Islet precursor cell (in vitro differentiated cells): ENCODE results near the gene SMOC2.

Experiments
- DNase-seq: peaks from one replicate; pipeline ENCODE4 v3.0.0-alpha.2; 2018

Gene SMOC2

GRCh38 chr6:168716581-168716980 lies 275.6 kb downstream of the SMOC2 start:
- no peak for DNase-seq

DNA sequence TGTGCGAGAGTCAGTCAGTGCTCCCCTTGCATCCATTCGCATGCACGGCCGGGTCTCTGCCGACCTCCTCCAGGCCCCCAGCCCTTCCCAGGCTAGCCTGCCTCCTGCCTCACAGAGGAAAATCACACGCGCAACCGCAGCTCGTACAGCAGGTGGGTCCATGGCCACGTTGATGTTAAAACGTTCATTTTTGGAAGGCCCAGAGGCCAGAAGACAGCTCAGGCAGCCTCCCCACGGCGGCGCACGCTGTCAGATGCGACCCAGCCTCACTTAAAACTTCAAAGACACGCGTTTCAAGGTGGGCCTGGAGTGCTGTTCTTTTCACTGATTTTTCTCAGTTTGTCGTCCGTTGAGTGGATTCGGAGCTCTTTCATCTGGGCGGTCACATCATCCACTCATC lies 276.5 kb downstream of the SMOC2 start:
- no peak for DNase-seq
